Right ventricle myocardium superior (tissue), 1 donor: Measurements from ENCODE around the gene PPIB. TPM values are rescaled to one million over a fixed set of nuclear protein-coding genes. Genes with fewer than 3 reads are reported as not detected.

Experiments
- ATAC-seq: fragments of 200-7000 bp; cut with Tn5 transposase; one replicate; pipeline ENCODE4 v1.9.1; 2020; ENCODE audit warnings: mild to moderate bottlenecking; ENCODE audit not compliant: poor library complexity
- DNase-seq: peaks from one replicate; pipeline ENCODE4 v3.0.0-alpha.2; 2020
- intact Hi-C: fragments of 100-400 bp; cut with DNase I; formaldehyde crosslinking; loops from one replicate; pipeline ENCODE4 v1.11.2; 2022
- total RNA-seq: library from RNA; stranded (reverse); fragmentation: NEBNext Ultra II Directional; extraction: Animal tissue kit (Norgen Biotek cat#: 25700); gene quantifications from one replicate; pipeline ENCODE4 v1.2.1, GENCODE V29; 2021
- donor health status: DM: no; HTN: yes; CAD: no; lungs with severe emphysema.

PPIB gene
- total RNA-seq, 1 donor from 2014 or later, result 94.9 TPM

DNA sequence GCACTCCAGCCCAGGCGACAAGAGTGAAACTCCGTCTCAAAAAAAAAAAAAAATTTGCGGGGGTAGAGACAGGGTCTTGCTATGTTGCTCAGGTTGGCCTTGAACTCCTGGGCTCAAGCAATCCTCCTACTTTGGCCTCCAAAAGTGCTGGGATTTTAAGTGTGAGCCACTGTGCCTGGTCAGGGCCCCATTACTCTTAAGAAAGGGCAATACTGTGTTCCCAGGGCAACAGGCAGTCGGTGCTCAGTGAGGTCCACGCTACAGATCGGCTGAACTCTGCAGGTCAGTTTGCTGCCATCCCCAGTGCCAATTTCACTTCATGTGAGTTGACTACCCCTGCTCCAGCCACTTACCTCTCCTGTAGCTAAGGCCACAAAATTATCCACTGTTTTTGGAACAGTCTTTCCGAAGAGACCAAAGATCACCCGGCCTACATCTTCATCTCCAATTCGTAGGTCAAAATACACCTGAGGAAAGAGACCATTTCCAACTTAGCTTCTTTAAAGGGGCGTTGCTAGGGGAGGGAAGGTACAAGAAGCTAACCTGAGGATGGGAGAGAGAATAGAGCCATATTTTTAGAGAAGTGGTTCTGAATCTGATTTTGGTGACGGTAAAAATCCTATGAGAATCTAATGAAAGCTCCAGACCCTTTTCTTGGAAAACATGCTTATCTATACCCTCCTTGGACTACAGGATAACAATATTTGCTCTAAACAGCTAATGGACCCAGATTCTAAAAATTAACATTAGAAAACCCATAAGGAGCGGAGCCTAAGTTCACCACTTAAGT, 939 bp downstream of the PPIB start:
- no peak for ATAC-seq
- intact Hi-C loops, result no loop called here
- no peak for DNase-seq

DNA sequence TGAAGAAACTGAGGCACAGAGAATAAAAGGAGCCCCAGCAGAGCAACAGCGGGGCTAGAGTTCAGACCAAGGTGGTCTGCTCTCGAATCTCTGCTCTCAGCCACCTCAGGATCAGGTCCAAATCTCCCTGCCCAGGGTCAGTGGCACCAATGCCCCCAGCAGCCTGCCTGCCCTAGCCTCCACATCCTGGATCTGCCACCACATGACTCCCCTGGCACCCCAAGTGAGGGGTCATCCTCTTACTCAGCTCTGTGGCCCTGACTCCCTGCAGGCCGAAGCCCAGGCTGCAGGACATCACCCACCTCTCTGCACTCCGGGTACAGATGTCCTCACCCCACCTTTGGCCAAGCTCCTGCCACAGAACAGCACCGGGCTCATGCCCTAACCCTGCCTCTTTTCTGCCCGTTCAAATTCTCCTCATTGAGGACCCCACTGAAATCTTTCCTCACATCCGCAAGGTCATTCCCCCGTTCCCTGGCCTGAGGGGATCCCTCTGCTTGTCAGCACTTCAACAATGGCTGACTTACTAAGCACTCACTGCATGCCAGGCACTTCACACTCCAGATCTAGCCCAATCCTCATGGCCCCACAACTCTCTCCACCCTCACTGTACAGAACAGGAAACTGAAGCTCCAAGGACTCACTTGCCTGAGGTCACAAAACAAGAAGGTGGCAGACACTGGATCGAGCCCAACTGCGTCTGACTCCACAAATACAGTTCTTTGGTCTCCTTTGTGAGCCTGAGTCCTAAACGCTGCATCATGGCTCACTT, 4.3 kb downstream of the PPIB start:
- no peak for DNase-seq
- ATAC-seq, result peak; percentile 9
- intact Hi-C loops, result no loop called here

DNA sequence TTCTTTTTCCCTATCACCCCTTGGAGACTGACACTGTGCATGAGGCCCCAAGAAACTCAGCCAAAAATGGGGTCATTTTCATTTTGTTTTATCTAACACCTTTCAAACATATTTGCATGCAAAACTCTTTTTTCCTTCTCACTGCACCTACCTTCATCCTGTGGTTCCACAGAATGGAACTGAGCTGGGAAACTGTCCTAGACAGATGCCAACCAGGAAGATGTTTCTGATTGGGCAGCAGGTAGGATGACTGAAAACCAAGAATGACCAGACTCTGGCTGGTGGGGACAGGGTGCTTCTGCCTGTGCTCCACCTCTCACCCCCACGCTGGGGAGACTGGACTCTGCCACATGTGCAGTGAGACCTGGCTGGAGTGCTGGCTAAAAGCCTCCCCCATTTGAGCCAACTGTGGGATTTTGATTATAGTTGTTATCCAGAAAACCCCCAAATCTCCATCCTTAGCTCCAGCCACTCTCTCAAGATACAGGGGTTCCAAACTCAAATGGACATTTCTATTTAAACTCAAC, 5.2 kb downstream of the PPIB start:
- ATAC-seq (no peak), DNase-seq (no peak)
- intact Hi-C loops, result no loop called here

DNA sequence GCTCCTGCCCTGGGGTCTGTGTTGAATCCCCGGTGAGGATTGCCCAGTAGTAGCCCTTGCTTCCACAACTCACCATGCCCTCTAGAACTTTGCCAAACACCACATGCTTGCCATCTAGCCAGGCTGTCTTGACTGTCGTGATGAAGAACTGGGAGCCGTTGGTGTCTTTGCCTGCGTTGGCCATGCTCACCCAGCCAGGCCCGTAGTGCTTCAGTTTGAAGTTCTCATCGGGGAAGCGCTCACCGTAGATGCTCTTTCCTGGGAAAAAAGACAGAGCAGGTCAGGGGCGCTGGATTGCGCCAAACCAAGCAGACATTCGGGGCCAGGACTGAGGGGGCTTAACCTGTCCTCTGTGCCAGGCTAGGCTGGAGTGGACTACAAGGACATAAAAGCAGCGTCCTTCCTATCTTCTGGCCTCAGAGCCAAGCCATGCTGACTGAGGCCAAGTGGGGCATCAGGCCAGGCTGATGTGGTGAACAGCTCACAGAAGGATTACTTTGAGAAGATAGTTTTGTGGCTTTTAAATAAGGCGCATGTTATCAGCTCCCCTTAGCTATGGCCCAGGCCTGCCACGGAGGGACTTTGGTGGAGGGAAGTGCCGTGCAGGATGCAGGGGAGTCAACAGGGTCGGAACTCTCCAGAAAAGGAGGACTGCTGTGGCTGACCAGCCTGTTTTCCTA, 6.0 kb downstream of the PPIB start:
- intact Hi-C loops, result no loop called here
- DNase-seq, result peak; percentile 64

DNA sequence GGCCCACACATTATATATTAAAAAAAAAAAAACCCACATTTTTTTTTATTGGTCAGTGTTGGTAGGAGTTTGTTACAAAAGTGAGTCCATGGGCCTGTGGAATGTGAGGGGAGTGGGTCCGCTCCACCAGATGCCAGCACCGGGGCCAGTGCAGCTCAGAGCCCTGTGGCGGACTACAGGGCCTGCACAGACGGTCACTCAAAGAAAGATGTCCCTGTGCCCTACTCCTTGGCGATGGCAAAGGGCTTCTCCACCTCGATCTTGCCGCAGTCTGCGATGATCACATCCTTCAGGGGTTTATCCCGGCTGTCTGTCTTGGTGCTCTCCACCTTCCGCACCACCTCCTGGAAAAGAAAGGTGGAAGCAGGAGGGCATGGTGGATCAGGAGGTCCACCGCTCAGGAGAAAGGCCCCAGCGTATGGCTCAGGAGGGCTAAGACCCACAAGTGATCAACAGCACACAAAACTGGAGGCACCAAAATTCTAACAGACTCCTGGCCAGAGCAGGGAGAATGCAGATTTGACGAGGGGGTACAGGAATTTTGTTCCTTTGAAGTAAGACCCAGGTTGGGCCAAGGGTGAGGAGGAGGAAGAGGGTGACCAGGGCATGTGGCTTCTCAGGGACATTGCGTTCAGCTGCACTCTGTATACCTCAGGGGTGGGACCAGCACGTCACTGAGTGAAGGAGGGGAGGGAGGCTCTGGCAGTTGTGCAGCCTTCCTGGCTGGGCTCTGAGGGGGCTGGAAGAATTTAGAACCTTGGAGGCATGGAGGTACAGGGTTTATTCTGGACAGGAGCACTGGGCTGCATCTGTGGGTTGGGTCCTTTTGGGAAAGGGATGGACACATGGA, 6.8 kb downstream of the PPIB start:
- intact Hi-C loops, result no loop called here

More for the DNA sequence above, 6.0 kb downstream of the PPIB start:
- peak; percentile 13 for ATAC-seq

DNA sequence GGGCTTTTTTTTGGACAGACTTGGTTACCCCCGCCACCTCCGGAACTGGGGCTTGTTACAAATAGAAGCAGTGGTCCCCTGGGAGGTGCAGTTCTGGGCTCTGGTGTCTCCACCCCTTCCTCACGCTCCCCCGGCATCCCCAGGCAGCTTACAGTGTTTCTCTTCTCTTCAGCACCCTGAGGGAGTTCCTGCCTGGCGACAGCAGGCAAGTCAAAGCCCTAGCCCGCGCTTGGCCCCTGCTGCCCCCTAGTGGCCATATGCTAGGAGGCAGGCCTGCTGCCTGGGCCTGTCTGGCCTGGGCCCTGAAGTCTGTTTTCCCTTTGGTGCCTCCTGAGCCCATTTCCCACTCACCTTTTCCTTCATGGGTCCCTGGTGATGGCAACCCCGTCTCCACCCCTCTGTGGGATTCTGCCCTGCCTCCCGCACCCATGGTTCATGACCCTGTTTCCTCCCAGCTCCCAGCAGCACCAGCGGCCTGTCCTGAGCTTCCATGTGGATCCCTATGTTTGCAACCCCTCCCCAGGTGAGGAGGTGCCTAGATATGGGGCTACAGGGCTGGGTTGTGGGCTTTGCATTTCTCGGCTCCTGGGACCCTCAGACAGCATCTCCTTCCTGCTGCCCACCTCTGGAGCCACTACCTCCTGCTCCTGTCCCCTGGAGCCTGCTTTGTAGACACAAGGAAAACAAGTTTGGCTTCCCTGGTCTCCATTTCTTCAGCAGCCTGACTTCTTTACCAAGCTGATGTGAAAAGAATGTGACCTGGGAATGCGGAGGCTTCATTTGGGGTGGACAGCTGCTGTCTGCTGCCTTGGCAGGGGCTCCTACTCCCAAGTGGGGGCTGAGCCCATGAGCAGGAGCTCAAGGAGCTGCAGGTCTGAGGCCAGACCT, 9.1 kb downstream of the PPIB start:
- intact Hi-C loops, result loop anchor here (5.0 kb wide), 1 partner anchor 56 kb away; the partner anchor contains the start of gene SNX1
- ATAC-seq (peak; percentile 82), DNase-seq (peak; percentile 94)

More for the DNA sequence above, 6.8 kb downstream of the PPIB start:
- DNase-seq (no peak), ATAC-seq (no peak)

DNA sequence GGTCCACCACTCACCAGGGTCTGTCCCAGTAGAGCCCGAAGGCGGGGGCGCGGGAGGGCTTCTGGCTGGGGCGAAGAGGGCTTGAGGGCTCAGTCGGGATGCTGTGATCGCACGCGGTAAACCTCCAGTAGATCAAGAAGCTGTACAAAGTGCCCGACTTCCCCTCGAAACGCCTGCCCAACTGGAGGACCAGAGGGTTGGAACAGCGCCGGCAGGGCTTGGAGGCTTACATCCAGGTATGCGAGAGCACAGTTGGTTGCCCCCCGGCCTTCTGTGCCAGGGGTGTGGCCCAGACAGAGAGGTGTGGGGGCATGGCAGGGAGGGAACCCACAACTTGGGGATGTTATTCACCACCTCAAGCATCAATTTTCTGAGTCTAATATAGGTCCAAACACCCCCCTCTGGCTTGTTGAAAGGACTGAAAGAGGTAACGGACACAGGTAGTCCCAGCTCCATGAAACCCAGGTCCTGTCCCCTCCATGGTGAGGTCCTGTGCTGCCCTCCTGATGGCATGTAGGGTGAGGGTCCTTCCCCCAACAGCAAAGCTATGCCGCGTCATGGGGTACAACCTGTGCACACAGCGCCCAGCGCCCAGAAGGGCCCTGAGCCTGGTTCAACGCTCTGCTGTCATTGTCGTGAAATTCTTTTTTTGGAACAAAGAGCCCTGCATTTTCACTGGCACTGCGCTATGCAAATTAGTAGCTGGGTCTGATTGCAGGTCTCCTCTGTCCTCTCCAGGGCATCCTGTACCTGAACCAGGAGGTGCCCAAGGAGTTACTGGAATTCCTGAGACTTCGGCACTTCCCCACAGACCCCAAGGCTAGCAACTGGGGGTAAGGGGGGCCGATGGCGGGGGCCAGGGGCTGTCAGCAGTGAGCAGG, 10.1 kb downstream of the PPIB start:
- ATAC-seq, result no peak
- intact Hi-C loops, result loop anchor here (5.0 kb wide), 1 partner anchor 55 kb away; the partner anchor contains the start of gene SNX1
- DNase-seq, result peak; percentile 58

DNA sequence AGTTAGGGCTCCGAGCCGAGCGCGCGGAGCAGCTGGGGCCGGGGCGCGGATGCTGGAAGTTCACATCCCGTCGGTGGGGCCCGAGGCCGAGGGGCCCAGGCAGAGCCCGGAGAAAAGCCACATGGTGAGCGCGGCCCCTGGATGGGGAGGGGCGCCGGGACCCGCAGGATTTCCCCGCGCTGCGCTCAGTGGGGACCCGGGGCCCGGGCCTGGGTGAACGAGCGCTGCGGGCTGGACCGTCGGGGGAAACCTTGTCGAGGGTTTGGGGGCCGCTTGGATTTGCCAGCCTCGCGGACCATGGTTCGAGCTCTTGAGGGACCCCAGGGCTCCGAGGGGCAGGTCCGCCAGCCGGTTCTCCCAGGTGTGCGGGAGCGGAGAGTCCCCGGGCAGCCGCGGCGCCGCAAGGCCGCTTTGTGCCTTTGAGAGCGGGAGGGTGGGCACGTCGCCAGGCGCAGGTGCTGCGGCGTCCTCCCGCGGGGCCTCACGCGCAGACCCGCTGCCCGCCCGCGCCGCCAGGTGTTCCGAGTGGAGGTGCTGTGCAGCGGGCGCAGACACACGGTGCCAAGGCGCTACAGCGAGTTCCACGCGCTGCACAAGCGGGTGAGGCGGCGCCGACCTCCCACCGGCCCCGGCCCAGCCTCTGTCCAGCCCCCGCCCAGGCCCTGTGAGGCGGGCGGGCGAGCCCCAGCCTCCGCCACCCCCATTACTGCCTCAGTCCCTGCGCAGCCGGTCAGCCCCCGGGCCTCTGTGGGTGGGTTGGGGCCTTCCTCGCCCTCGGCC, 10.9 kb downstream of the PPIB start, which contains the start of gene SNX22:
TSS of gene SNX22 (plus strand) at position 5 of the 780 bp plus-strand sequence. CDS start at position 50, 45 bp downstream.
- intact Hi-C loops, result loop anchor here (5.0 kb wide), 1 partner anchor 55 kb away; the partner anchor contains the start of gene SNX1
- peak; percentile 48 for DNase-seq
- ATAC-seq, result peak; percentile 1

DNA sequence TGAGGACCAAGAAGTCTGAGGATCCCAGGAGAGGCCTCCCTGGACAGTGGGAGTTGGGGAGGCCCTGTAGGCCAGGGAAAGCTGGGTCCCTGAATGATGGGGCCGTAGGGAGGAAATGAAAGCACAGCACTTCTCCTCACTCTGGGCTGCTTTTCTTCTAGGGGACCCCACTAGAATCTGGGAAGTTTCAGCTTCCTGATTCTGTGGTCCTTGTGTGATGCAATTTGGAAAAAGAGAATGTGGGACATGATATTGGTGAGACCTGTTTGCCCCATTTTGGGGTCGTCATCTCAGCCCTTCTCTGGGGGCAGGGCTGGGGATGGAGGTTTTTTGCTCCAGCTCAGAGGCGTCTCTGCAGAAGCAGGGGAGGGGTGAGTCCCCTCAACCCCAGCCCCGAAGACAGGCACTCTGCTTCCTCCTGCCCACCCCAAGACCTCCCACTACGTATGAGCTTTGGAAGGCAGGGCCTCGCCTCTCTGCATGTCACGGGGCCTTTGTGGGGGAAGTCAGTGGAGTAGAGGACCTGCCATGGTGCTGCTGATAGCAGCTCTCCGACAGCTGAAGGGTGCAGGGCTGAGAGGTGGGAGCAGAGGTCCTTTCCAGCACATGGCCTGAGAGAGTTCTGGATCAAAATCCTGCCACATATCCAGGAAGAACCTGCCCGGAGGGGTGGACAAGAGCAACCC, 12.8 kb downstream of the PPIB start:
- intact Hi-C loops, result loop anchor here (5.0 kb wide), 1 partner anchor 53 kb away; the partner anchor contains the start of gene SNX1
- DNase-seq, result no peak
- no peak for ATAC-seq

DNA sequence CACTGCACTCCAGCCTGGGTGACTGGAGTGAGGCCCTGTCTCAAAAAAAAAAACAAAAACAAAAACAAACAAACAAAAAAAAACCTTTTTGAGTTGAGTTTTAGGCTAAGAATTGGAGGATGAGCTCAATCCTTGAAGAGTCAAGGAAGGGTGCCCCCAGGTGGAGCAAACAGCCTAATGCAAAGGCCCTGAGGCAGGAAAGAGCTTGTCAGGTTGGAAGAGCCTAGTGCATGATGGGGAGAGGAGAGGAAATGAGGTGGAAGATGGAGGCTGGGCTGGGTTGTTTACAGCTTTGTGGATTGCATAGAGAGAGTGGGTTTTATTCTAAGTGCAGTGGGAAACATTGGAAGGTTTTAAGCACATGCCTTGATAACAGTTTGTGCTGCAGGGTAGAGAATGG, 13.4 kb downstream of the PPIB start:
- intact Hi-C loops, result no loop called here
- DNase-seq (no peak), ATAC-seq (no peak)

DNA sequence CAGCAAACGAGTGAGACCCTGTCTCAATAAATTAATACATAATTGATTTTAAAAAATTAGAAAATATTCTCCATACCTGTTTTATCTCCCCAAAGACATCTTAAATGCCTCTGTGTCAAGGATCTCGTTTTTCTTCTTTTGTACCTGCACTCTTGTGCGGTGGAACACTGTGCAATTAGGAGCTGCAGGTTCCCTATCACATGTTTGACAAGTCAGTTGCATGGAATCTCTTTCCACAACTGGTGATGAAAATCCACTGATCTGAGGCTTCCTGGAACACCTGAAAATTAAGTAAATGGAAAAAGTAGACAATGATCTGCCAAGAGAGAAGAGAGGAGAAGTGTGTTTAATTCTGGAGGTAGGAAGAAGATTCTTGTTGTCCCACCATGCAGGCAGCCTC, 14.2 kb downstream of the PPIB start:
- intact Hi-C loops, result no loop called here
- DNase-seq (no peak), ATAC-seq (no peak)

DNA sequence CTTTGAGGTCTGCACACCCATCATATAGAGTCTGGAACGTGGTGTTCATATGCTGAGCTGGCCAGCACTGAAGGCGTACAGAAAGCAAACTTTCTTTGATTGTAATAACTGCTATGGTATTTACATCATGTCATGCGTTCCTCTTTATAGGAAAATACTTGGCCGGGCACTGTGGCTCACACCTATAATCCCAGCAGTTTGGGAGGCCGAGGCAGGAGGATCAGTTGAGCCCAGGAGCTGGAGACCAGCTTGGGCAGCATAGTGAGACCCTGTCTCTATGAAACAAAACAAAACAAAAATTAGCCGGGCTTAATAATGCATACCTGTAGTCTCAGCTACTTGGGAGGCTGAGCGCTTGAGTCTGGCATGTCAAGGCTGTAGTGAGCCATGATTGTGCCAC, 14.7 kb downstream of the PPIB start:
- ATAC-seq (no peak), DNase-seq (no peak)
- intact Hi-C loops, result no loop called here

DNA sequence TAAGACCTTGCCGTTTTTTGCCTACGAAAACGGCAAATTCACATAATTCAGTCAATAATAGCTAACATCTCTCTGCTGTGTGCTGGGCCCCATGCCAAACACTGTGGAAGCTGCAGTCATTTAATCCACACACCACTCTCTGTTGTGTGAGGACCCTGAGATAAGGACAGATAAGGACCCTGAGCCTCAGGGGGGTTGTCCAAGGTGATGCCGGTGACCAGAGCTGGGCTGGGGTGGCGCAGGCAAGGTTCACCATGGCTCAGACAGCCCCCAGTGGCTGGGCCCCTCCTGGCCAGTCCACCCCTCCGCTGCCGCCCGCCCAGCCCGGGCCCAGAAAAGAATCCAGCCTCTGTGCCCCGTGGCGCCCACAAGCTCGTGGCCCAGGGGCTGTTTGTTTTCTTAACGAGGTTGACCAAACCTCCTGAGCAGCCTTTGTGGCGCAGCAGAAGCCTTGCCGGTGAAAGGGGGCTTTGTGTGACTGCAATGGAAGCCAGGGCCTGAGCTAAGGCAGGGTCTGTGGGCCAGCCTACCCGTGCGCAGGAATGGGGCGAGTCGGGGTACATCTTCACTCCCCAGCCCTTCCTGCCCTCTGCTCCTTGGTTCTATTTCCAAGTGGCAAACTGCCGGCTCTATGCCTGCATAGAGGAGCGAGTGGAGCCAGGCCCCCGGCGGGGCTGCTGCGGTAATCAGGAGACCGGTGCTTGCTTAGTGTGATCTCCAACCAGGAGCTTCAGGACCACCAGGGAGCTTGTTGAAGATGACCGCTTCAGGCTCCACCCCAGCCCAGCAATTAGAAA, 15.7 kb downstream of the PPIB start:
- DNase-seq, result no peak
- no peak for ATAC-seq
- intact Hi-C loops, result no loop called here

DNA sequence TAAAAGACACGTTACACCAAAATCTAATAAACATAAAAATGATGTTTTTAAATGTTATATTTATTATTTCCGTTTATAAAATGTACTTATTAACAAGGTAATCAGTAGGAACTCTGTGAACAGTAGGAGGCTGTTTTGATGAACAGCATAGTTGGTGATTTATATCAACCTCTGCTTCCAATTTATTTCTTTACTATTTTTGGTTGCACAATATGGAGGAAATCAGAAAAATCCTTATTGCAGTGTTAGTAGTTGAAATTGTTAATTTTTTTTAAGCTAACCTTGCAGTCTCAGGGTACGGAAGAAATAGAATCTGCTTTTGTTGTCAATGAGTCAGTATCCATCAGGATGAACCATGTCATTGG, 16.3 kb downstream of the PPIB start:
- ATAC-seq (no peak), DNase-seq (no peak)
- intact Hi-C loops, result no loop called here
